OCI-LY7 (cell line): ENCODE results near the gene KDM2A. TPM values are rescaled to one million over a fixed set of nuclear protein-coding genes. Genes with fewer than 3 reads are reported as not detected.

Source experiments
- BruUV-seq: library from RNA; stranded (reverse); fragments of 400-500 nt; replicated peaks from 2 replicates; lab custom pipeline; 2021; lab: Mats Ljungman, UMichigan
- CTCF ChIA-PET: fragments of 300-600 bp; sonication (Branson Sonifier 250); formaldehyde crosslinking; loops from one replicate; lab custom pipeline; 2022; ENCODE audit warnings: antibody characterized with exemption; ENCODE audit not compliant: unreplicated experiment; lab: Charles Lee
- POLR2A ChIA-PET: fragments of 300-600 bp; sonication (Branson Sonifier 250); formaldehyde crosslinking; loops from one replicate; lab custom pipeline; 2022; ENCODE audit warnings: antibody characterized with exemption; lab: Charles Lee
- DNase-seq: peaks from one replicate; pipeline ENCODE4 v3.0.0-alpha.2; 2015; ENCODE audit warnings: low spot score
- H2AFZ ChIP-seq: fragments of 200-600 bp; sonication (generic), shearing (Covaris generic); 2 replicates; pipeline ENCODE4 v1.6.1; 2014; ENCODE audit warnings: mild to moderate bottlenecking, antibody characterized with exemption, low read length, moderate library complexity
- H3K27ac ChIP-seq: fragments of 200-600 bp; sonication (generic); 2 replicates; pipeline ENCODE4 v1.5.1; 2014; ENCODE audit warnings: mixed run types, low read depth, mild to moderate bottlenecking, moderate library complexity, low read length, inconsistent platforms; ENCODE audit not compliant: poor library complexity, severe bottlenecking
- H3K36me3 ChIP-seq: fragments of 200-600 bp; sonication (generic); 2 replicates; pipeline ENCODE4 v1.6.1; 2014; ENCODE audit warnings: mild to moderate bottlenecking, antibody characterized with exemption, low read length, moderate library complexity, mixed read lengths; ENCODE audit not compliant: insufficient read depth
- H3K4me1 ChIP-seq: fragments of 200-600 bp; sonication (generic); 2 replicates; pipeline ENCODE4 v1.5.1; 2014; ENCODE audit warnings: mild to moderate bottlenecking, low read length; ENCODE audit not compliant: insufficient read depth, poor library complexity, severe bottlenecking
- H3K4me2 ChIP-seq: fragments of 200-600 bp; sonication (generic); 2 replicates; pipeline ENCODE4 v1.6.1; 2014; ENCODE audit warnings: mild to moderate bottlenecking, low read length
- H3K4me3 ChIP-seq: fragments of 200-600 bp; sonication (generic); 2 replicates; pipeline ENCODE4 v1.5.1; 2014; ENCODE audit warnings: mild to moderate bottlenecking, low read depth, low read length; ENCODE audit not compliant: poor library complexity, severe bottlenecking
- H3K79me2 ChIP-seq: fragments of 200-600 bp; sonication (generic); 2 replicates; pipeline ENCODE4 v1.6.1; 2016; ENCODE audit warnings: low read depth, mild to moderate bottlenecking, low read length, moderate library complexity, mixed read lengths; ENCODE audit not compliant: insufficient read depth
- H3K9me2 ChIP-seq: fragments of 200-600 bp; sonication (generic); 2 replicates; pipeline ENCODE4 v1.6.1; 2016; ENCODE audit warnings: mild to moderate bottlenecking, low read length, mixed read lengths; ENCODE audit not compliant: insufficient read depth
- H3K9me3 ChIP-seq: fragments of 200-600 bp; sonication (generic); 2 replicates; pipeline ENCODE4 v1.6.1; 2014; ENCODE audit warnings: mild to moderate bottlenecking, mixed run types, low read length, mixed read lengths
- H4K20me1 ChIP-seq: fragments of 200-600 bp; sonication (generic); 2 replicates; pipeline ENCODE4 v1.6.1; 2014; ENCODE audit warnings: mild to moderate bottlenecking, antibody characterized with exemption, low read length, moderate library complexity, mixed read lengths; ENCODE audit not compliant: insufficient read depth
- EZH2phosphoT487 ChIP-seq: fragments of 200-600 bp; sonication (generic); IDR thresholded peaks from 2 replicates; pipeline ENCODE4 v1.6.1; 2018; ENCODE audit warnings: low read depth, borderline replicate concordance, mild to moderate bottlenecking, mixed run types, antibody characterized with exemption, low read length, moderate library complexity, mixed read lengths
- intact Hi-C: fragments of 100-400 bp; cut with micrococcal nuclease; formaldehyde crosslinking; loops from one replicate; pipeline ENCODE4 v1.10.0; 2022; ENCODE audit not compliant: unreplicated experiment
- total RNA-seq, 2 experiments: library from RNA; depleted of rRNA in 1 of 2; stranded (reverse); fragments of >200 nt in 1 of 2; shearing (Covaris generic) in 1 of 2; gene quantifications; 2 replicates each; pipeline ENCODE4 v1.2.3, GENCODE V29; 2014 to 2022
- TF ChIP-seq, protein P1 (sequence below): fragments of 200-600 bp; sonication (generic); conservative IDR thresholded peaks from 2 replicates; pipeline ENCODE4 v1.5.1; 2014; ENCODE audit warnings: mild to moderate bottlenecking, antibody characterized with exemption, low read length, moderate library complexity, mixed read lengths

KDM2A gene
- total RNA-seq, 2 experiments from 2014 or later: 31.7 to 66.2 TPM

GRCh38 chr11:67178878-67179277 is 59.8 kb downstream of the KDM2A start:
- no peaks in the 10 kb centered on the region for H3K9me2 ChIP-seq
- no peak overlapping the region for H3K4me3 ChIP-seq
- intact Hi-C loops: no loop called here
- TF ChIP-seq, protein P1, sequence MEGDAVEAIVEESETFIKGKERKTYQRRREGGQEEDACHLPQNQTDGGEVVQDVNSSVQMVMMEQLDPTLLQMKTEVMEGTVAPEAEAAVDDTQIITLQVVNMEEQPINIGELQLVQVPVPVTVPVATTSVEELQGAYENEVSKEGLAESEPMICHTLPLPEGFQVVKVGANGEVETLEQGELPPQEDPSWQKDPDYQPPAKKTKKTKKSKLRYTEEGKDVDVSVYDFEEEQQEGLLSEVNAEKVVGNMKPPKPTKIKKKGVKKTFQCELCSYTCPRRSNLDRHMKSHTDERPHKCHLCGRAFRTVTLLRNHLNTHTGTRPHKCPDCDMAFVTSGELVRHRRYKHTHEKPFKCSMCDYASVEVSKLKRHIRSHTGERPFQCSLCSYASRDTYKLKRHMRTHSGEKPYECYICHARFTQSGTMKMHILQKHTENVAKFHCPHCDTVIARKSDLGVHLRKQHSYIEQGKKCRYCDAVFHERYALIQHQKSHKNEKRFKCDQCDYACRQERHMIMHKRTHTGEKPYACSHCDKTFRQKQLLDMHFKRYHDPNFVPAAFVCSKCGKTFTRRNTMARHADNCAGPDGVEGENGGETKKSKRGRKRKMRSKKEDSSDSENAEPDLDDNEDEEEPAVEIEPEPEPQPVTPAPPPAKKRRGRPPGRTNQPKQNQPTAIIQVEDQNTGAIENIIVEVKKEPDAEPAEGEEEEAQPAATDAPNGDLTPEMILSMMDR: no peak
- no peak for TF ChIP-seq EZH2phosphoT487
- no peak overlapping the region for H3K27ac ChIP-seq
- no peaks in the 10 kb centered on the region; the same call in 1 of the 2 replicates for H4K20me1 ChIP-seq
- no peaks in the 10 kb centered on the region for H3K4me1 ChIP-seq
- no peak for DNase-seq
- H2AFZ ChIP-seq: no peak overlapping the region
- H3K4me2 ChIP-seq: no peak overlapping the region
- ChIA-PET POLR2A (no interaction called here), CTCF (no interaction called here)
- peaks cover 60% of the 10 kb centered on the region for H3K79me2 ChIP-seq
- H3K9me3 ChIP-seq: no peaks in the 10 kb centered on the region
- no TSS peak for BruUV-seq
- peaks cover 54% of the 10 kb centered on the region for H3K36me3 ChIP-seq

GRCh38 chr11:67179892-67180490 is 60.9 kb downstream of the KDM2A start:
- no peak overlapping the region for H3K27ac ChIP-seq
- peaks cover 59% of the 10 kb centered on the region for H3K36me3 ChIP-seq
- no peaks in the 10 kb centered on the region for H3K4me1 ChIP-seq
- no peak overlapping the region for H3K4me2 ChIP-seq
- BruUV-seq: no TSS peak
- TF ChIP-seq, protein P1: no peak
- no peak for TF ChIP-seq EZH2phosphoT487
- no peak overlapping the region for H2AFZ ChIP-seq
- DNase-seq: no peak
- POLR2A ChIA-PET: no interaction called here
- no peaks in the 10 kb centered on the region for H3K9me2 ChIP-seq
- H3K4me3 ChIP-seq: no peak overlapping the region
- no peaks in the 10 kb centered on the region for H3K9me3 ChIP-seq
- H4K20me1 ChIP-seq: no peaks in the 10 kb centered on the region; the same call in 1 of the 2 replicates
- CTCF ChIA-PET: no interaction called here
- intact Hi-C loops: no loop called here
- H3K79me2 ChIP-seq: peaks cover 49% of the 10 kb centered on the region

GRCh38 chr11:67194096-67194495 is 75.0 kb downstream of the KDM2A start:
- BruUV-seq: no TSS peak
- Histone ChIP-seq H3K9me3 (no peaks in the 10 kb centered on the region), H3K4me3 (no peak overlapping the region), H4K20me1 (no peaks in the 10 kb centered on the region), H3K36me3 (peaks cover 47% of the 10 kb centered on the region), H3K79me2 (no peaks in the 10 kb centered on the region), H3K9me2 (no peaks in the 10 kb centered on the region), H3K27ac (no peak overlapping the region), H2AFZ (no peak overlapping the region), H3K4me2 (no peak overlapping the region), H3K4me1 (no peaks in the 10 kb centered on the region)
- no peak for TF ChIP-seq EZH2phosphoT487
- TF ChIP-seq, protein P1: no peak
- CTCF ChIA-PET: no interaction called here
- POLR2A ChIA-PET: no interaction called here
- no peak for DNase-seq
- intact Hi-C loops: no loop called here
